SK-N-SH (cell line): Measurements from ENCODE around the gene STPG1.

ENCODE experiments used
- CHD2 ChIP-seq: fragments of 150-350 bp; IDR thresholded peaks from 2 replicates; pipeline ENCODE4 v1.6.1; 2018; ENCODE audit warnings: low read length; ENCODE audit not compliant: partially characterized antibody
- ELF1 ChIP-seq: IDR thresholded peaks from 2 replicates; pipeline ENCODE4 v1.4.0; 2012
- EP300 ChIP-seq, 2 experiments: IDR thresholded peaks; 2 replicates each; pipeline versions ENCODE4 v1.4.0 to v1.6.1; 2012; ENCODE audit warnings: borderline replicate concordance in 1 of 2, low read depth in 1 of 2, low read length in 1 of 2
- EZH2phosphoT487 ChIP-seq: fragments of 200-600 bp; sonication (generic); IDR thresholded peaks from 2 replicates; pipeline ENCODE4 v1.6.1; 2017; ENCODE audit warnings: low read depth, mixed run types, mild to moderate bottlenecking, antibody characterized with exemption, moderate library complexity, borderline replicate concordance
- GABPA ChIP-seq: IDR thresholded peaks from 2 replicates; pipeline ENCODE4 v1.4.0; 2012; ENCODE audit warnings: low read depth, mild to moderate bottlenecking
- JUND ChIP-seq: IDR thresholded peaks from 2 replicates; pipeline ENCODE4 v1.4.0; 2012
- POLR2AphosphoS5 ChIP-seq: IDR thresholded peaks from 2 replicates; pipeline ENCODE4 v1.6.1; 2012; ENCODE audit warnings: low read depth, low read length
- RAD21 ChIP-seq: IDR thresholded peaks from 2 replicates; pipeline ENCODE4 v1.6.1; 2012; ENCODE audit warnings: mild to moderate bottlenecking, low read length
- TAF1 ChIP-seq: IDR thresholded peaks from 2 replicates; pipeline ENCODE4 v1.6.1; 2012; ENCODE audit warnings: low read depth, mild to moderate bottlenecking, low read length, moderate library complexity, borderline replicate concordance
- TF ChIP-seq, protein P1 (sequence below): fragments of 200-600 bp; sonication (generic); IDR thresholded peaks from 2 replicates; pipeline ENCODE4 v1.6.1; 2017; ENCODE audit warnings: antibody characterized with exemption, mild to moderate bottlenecking, moderate library complexity
- TF ChIP-seq, protein P2 (sequence below): IDR thresholded peaks from 2 replicates; pipeline ENCODE4 v1.6.1; 2012; ENCODE audit warnings: mild to moderate bottlenecking, low read depth, low read length, moderate library complexity
- TF ChIP-seq, protein P3 (sequence below): IDR thresholded peaks from 2 replicates; pipeline ENCODE4 v1.4.0; 2012; ENCODE audit warnings: low read depth

DNA sequence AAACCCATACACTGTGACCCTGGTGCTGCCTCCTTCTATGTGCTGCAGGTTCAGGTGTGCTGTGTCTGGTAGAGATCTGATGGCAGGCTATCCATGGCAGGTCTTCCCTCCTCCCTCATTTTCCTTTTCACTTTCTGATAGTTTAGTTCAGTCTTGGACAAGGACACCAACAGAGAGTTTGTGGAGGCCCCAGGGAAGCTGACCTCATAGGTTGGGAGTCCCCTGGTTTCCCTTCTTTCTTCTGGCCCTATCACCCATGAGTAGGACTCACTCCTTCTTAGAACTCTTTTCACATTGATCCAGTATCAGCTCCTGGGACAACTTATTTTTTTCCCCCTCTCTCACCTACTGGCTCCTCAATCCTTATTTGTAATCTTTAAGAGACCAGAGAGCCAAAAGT, 86.1 kb downstream of the STPG1 start:
- TF ChIP-seq EP300 (IDR thresholded peaks at IDR 0.05; ENCODE audit: borderline replicate concordance in 1 of 2, low read depth in 1 of 2, low read length in 1 of 2) = no peak
- TF ChIP-seq, protein P1, sequence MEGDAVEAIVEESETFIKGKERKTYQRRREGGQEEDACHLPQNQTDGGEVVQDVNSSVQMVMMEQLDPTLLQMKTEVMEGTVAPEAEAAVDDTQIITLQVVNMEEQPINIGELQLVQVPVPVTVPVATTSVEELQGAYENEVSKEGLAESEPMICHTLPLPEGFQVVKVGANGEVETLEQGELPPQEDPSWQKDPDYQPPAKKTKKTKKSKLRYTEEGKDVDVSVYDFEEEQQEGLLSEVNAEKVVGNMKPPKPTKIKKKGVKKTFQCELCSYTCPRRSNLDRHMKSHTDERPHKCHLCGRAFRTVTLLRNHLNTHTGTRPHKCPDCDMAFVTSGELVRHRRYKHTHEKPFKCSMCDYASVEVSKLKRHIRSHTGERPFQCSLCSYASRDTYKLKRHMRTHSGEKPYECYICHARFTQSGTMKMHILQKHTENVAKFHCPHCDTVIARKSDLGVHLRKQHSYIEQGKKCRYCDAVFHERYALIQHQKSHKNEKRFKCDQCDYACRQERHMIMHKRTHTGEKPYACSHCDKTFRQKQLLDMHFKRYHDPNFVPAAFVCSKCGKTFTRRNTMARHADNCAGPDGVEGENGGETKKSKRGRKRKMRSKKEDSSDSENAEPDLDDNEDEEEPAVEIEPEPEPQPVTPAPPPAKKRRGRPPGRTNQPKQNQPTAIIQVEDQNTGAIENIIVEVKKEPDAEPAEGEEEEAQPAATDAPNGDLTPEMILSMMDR = no peak
- TF ChIP-seq, protein P2, sequence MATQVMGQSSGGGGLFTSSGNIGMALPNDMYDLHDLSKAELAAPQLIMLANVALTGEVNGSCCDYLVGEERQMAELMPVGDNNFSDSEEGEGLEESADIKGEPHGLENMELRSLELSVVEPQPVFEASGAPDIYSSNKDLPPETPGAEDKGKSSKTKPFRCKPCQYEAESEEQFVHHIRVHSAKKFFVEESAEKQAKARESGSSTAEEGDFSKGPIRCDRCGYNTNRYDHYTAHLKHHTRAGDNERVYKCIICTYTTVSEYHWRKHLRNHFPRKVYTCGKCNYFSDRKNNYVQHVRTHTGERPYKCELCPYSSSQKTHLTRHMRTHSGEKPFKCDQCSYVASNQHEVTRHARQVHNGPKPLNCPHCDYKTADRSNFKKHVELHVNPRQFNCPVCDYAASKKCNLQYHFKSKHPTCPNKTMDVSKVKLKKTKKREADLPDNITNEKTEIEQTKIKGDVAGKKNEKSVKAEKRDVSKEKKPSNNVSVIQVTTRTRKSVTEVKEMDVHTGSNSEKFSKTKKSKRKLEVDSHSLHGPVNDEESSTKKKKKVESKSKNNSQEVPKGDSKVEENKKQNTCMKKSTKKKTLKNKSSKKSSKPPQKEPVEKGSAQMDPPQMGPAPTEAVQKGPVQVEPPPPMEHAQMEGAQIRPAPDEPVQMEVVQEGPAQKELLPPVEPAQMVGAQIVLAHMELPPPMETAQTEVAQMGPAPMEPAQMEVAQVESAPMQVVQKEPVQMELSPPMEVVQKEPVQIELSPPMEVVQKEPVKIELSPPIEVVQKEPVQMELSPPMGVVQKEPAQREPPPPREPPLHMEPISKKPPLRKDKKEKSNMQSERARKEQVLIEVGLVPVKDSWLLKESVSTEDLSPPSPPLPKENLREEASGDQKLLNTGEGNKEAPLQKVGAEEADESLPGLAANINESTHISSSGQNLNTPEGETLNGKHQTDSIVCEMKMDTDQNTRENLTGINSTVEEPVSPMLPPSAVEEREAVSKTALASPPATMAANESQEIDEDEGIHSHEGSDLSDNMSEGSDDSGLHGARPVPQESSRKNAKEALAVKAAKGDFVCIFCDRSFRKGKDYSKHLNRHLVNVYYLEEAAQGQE = no peak
- no peak for TF ChIP-seq RAD21
- no peak for TF ChIP-seq TAF1
- TF ChIP-seq POLR2AphosphoS5 = no peak
- TF ChIP-seq, protein P3, sequence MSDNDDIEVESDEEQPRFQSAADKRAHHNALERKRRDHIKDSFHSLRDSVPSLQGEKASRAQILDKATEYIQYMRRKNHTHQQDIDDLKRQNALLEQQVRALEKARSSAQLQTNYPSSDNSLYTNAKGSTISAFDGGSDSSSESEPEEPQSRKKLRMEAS = no peak
- TF ChIP-seq GABPA = no peak
- no peak for TF ChIP-seq ELF1
- TF ChIP-seq EZH2phosphoT487 = no peak
- TF ChIP-seq JUND = no peak
- TF ChIP-seq CHD2 = no peak
